NCI-H1105 treated with DMSO at 0.1 percent for 48 hours (cell line): ENCODE data around the gene SHB.

Experiments used
- DNase-seq: peaks from one replicate; lab custom pipeline; 2025; lab: John Stamatoyannopoulos, UW

SHB gene

GRCh38 chr9:38042626-38043357 is 26.2 kb downstream of the SHB start:
- no peak for DNase-seq

GRCh38 chr9:38041564-38042243 is 27.3 kb downstream of the SHB start:
- no peak for DNase-seq

- no peak for DNase-seq
Observed at GRCh38 chr9:38039907-38040682, 28.9 kb downstream of the SHB start.

GRCh38 chr9:38039090-38039906 is 29.7 kb downstream of the SHB start:
- DNase-seq = no peak

GRCh38 chr9:38038307-38039089 is 30.5 kb downstream of the SHB start:
- DNase-seq = no peak

- no peak for DNase-seq
Observed at GRCh38 chr9:38037981-38038306, 31.1 kb downstream of the SHB start.

GRCh38 chr9:38036359-38037084 is 32.5 kb downstream of the SHB start:
- no peak for DNase-seq

- no peak for DNase-seq
Observed at GRCh38 chr9:38035873-38036272, 33.2 kb downstream of the SHB start.

- DNase-seq = no peak
Observed at GRCh38 chr9:38033941-38034340, 35.1 kb downstream of the SHB start.

GRCh38 chr9:38032266-38033110 is 36.5 kb downstream of the SHB start:
- no peak for DNase-seq

GRCh38 chr9:38031594-38031993 is 37.4 kb downstream of the SHB start:
- DNase-seq = no peak

- no peak for DNase-seq
Observed at GRCh38 chr9:38030658-38031057, 38.4 kb downstream of the SHB start.

- DNase-seq = no peak
Observed at GRCh38 chr9:38029915-38030638, 39.0 kb downstream of the SHB start.

GRCh38 chr9:38027714-38028113 is 41.3 kb downstream of the SHB start:
- DNase-seq = peak; percentile 34

- no peak for DNase-seq
Observed at GRCh38 chr9:38026840-38027527, 42.0 kb downstream of the SHB start.

GRCh38 chr9:38026021-38026809 is 42.8 kb downstream of the SHB start:
- peak; percentile 22 for DNase-seq

- DNase-seq = no peak
Observed at GRCh38 chr9:38025166-38025565, 43.9 kb downstream of the SHB start.
